ENCODE results near the gene ZC3H13. TPM values are rescaled to one million over a fixed set of nuclear protein-coding genes. Genes with fewer than 3 reads are reported as not detected.

ZC3H13 gene
- total RNA-seq, 1 donor from 2014 or later = 48.4 TPM

DNA sequence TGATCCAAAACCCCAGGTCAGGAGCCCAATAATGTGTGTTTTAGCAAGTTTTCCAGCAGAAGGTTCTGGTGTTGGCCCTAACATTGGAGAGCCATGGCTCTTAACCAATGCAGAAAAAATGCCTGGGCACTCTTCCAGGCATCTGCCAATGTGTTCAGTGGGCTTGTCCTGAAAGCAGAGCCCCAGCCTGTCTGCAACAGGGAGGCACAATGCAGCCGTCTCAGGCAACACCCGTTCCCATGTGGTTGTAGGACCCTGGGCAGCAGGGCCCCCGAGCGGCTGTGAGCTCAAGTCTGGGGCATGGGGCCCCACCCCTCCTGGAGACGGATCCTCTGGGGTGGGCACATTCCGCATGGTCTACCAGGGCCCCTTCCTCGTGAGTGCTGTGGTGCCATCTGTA is 142.9 kb downstream of the ZC3H13 start:
- intact Hi-C loops (cut with DNase I) = no loop called here
- no peak for DNase-seq (ENCODE audit: low spot score)

DNA sequence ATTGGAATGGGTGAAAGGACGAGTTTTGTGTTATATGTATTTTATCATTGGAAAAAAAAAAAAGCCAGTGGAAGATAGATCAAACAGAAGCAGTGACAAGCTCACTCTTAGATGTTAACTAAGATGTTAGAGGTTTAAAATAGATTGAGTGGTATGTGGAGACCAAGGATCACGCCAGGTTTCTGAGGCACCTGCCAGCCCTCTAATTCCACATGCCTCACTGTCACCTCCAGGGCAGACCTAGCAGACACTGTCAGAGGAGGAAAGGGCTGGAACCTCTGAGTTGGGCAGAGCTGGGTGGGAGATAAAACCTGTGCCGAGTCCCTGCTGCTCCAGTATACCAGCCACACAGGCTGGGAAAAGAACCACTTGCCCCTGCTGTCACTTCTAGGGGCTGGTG is 143.5 kb downstream of the ZC3H13 start:
- no peak for DNase-seq (ENCODE audit: low spot score)
- intact Hi-C loops (cut with DNase I) = no loop called here

DNA sequence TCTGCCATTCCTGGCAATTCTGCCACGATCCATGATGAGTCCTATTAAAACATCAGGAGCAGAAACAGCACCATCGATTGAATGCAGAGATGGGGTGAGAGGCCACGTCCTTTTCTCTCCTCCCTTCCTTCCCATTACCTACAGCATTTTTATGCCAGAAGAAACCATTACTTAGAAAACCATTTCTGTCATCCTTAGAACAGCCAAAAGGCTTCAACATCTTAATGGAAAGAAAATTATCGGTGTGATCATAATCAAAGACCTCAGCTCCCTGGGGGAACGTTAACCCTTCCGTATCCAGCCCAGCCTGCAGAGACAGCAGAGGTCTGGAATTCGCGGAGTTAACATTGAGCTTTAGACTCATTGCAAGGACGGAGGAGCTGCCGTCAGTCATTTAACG is 145.0 kb downstream of the ZC3H13 start:
- intact Hi-C loops (cut with DNase I) = no loop called here
- no peak for DNase-seq (ENCODE audit: low spot score)

Other genes starting within 250 kb of the ZC3H13 start
- not detected for gene SIAH3, start 201.0 kb downstream of the ZC3H13 start, total RNA-seq
- gene CPB2, start 52.3 kb upstream of the ZC3H13 start, total RNA-seq = not detected
- 13.2 TPM for gene LCP1, start 129.4 kb upstream of the ZC3H13 start, total RNA-seq
- gene LRRC63, start 159.2 kb upstream of the ZC3H13 start, total RNA-seq = not detected